ENCODE results near the gene USP25. TPM values are rescaled to one million over a fixed set of nuclear protein-coding genes. Genes with fewer than 3 reads are reported as not detected.

The USP25 gene
- total RNA-seq, 4 donors from 2014 or later, result 99.4 to 130 (median 107) TPM

DNA sequence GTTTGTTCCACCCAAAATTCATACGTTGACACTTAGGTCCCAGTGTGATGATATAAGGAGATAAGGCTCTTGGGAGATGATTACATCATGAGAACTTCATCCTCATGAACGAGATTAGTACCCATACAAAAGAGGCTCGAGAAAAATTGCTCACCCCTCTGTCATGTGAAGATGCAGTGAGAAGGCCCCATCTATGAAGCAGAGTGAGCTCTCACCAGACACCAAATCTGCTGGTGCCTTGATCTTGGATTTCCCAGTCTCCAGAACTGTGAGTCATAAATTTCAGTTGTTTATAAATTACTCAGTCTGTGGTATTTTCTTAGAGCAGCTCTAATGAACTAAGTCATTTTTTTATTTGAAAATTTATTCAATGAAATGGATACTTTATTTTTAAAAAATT is 42.6 kb upstream of the USP25 start:
- DNase-seq (no peak), ATAC-seq (no peak)
- H3K36me3 ChIP-seq, result no peaks in the 10 kb centered on the region
- no peaks in the 10 kb centered on the region for H3K4me1 ChIP-seq
- H3K27me3 ChIP-seq, result no peaks in the 10 kb centered on the region
- in situ Hi-C loops (cut with MboI; ENCODE audit: low sequenced_read_pairs in 4 of 4) (no loop called here), intact Hi-C loops (cut with DNase I; ENCODE audit: low total_unique reads) (no loop called here)
- TF ChIP-seq POLR2A (IDR thresholded peaks at IDR 0.05), result no peak
- TF ChIP-seq, protein P1, sequence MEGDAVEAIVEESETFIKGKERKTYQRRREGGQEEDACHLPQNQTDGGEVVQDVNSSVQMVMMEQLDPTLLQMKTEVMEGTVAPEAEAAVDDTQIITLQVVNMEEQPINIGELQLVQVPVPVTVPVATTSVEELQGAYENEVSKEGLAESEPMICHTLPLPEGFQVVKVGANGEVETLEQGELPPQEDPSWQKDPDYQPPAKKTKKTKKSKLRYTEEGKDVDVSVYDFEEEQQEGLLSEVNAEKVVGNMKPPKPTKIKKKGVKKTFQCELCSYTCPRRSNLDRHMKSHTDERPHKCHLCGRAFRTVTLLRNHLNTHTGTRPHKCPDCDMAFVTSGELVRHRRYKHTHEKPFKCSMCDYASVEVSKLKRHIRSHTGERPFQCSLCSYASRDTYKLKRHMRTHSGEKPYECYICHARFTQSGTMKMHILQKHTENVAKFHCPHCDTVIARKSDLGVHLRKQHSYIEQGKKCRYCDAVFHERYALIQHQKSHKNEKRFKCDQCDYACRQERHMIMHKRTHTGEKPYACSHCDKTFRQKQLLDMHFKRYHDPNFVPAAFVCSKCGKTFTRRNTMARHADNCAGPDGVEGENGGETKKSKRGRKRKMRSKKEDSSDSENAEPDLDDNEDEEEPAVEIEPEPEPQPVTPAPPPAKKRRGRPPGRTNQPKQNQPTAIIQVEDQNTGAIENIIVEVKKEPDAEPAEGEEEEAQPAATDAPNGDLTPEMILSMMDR (IDR thresholded peaks at IDR 0.05 in 4 of 5, conservative IDR thresholded peaks at IDR 0.05 in 1 of 5), result no peak
- no peak overlapping the region for H3K27ac ChIP-seq
- H3K9me3 ChIP-seq, result no peaks in the 10 kb centered on the region
- no peak overlapping the region for H3K4me3 ChIP-seq

DNA sequence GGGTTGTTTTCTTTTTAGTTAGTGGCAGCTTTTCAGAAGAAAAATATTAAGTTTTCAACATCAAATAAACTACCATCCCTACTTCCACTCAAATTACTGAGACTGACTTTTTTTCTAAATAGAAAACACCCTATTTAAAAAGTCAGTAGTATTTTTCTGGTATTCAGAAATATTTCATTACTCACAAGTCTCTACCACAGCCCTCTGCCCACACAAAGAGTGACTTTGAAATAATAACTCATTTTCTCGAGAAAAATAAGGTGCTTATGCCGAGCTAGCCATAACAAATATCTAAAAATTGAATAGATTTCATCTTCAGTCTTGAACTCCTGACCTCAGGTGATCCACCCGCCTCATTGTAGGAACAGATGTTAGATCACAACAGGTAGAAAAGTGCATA is 41.8 kb upstream of the USP25 start:
- TF ChIP-seq, protein P1 (IDR thresholded peaks at IDR 0.05 in 4 of 5, conservative IDR thresholded peaks at IDR 0.05 in 1 of 5), result no peak
- no peak for TF ChIP-seq POLR2A (IDR thresholded peaks at IDR 0.05)
- H3K4me1 ChIP-seq, result no peaks in the 10 kb centered on the region

GRCh38 chr21:15688809-15689208 is 41.0 kb upstream of the USP25 start:
- H3K9me3 ChIP-seq, result no peaks in the 10 kb centered on the region
- no peak for ATAC-seq
- intact Hi-C loops (cut with DNase I; ENCODE audit: low total_unique reads), result no loop called here

More for the DNA sequence above, 41.8 kb upstream of the USP25 start:
- in situ Hi-C loops (cut with MboI; ENCODE audit: low sequenced_read_pairs in 4 of 4), result no loop called here
- H3K36me3 ChIP-seq, result no peaks in the 10 kb centered on the region
- H3K4me3 ChIP-seq, result no peak overlapping the region
- H3K9me3 ChIP-seq, result no peaks in the 10 kb centered on the region
- ATAC-seq (no peak), DNase-seq (no peak)
- no peak overlapping the region for H3K27ac ChIP-seq
- no peaks in the 10 kb centered on the region for H3K27me3 ChIP-seq
- intact Hi-C loops (cut with DNase I; ENCODE audit: low total_unique reads), result no loop called here

DNA sequence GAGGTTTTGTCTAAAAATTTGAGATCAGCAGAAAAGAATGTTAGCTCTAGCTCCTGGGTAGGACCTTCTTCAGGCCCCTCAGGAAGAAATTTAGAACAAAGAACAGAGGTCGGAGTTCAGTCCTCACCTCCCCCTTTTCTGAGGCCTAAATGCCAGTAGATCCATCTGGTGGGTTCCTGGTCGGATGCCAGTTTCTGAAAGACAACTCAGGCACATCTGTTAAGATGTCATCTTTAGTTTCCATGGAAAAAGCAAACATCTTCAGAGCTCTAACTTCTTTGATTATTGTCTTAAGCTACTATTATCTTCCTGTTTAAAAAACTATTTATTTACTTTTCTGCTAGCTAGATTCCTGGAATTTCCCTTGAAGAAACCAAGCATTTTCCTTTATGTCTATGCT is 37.1 kb upstream of the USP25 start:
- ATAC-seq (no peak), DNase-seq (no peak)
- Histone ChIP-seq H3K4me3 (no peak overlapping the region), H3K4me1 (no peaks in the 10 kb centered on the region), H3K9me3 (no peaks in the 10 kb centered on the region), H3K27ac (no peak overlapping the region), H3K36me3 (no peaks in the 10 kb centered on the region), H3K27me3 (no peaks in the 10 kb centered on the region)
- intact Hi-C loops (cut with DNase I; ENCODE audit: low total_unique reads), result no loop called here
- TF ChIP-seq POLR2A (IDR thresholded peaks at IDR 0.05), result no peak
- TF ChIP-seq, protein P1 (IDR thresholded peaks at IDR 0.05 in 4 of 5, conservative IDR thresholded peaks at IDR 0.05 in 1 of 5), result no peak
- in situ Hi-C loops (cut with MboI; ENCODE audit: low sequenced_read_pairs in 4 of 4), result no loop called here

More at GRCh38 chr21:15688809-15689208, 41.0 kb upstream of the USP25 start:
- in situ Hi-C loops (cut with MboI; ENCODE audit: low sequenced_read_pairs in 4 of 4), result no loop called here
- no peaks in the 10 kb centered on the region for H3K36me3 ChIP-seq
- H3K27ac ChIP-seq, result no peak overlapping the region
- DNase-seq, result no peak
- no peaks in the 10 kb centered on the region for H3K27me3 ChIP-seq
- TF ChIP-seq POLR2A (IDR thresholded peaks at IDR 0.05), result no peak
- TF ChIP-seq, protein P1 (IDR thresholded peaks at IDR 0.05 in 4 of 5, conservative IDR thresholded peaks at IDR 0.05 in 1 of 5), result no peak
- H3K4me3 ChIP-seq, result no peak overlapping the region
- no peaks in the 10 kb centered on the region for H3K4me1 ChIP-seq

GRCh38 chr21:15695241-15695640 is 34.5 kb upstream of the USP25 start:
- Histone ChIP-seq H3K27me3 (no peaks in the 10 kb centered on the region), H3K4me3 (no peak overlapping the region), H3K36me3 (no peaks in the 10 kb centered on the region), H3K27ac (no peak overlapping the region), H3K4me1 (no peaks in the 10 kb centered on the region), H3K9me3 (no peaks in the 10 kb centered on the region)
- in situ Hi-C loops (cut with MboI; ENCODE audit: low sequenced_read_pairs in 4 of 4), result no loop called here
- ATAC-seq (no peak), DNase-seq (no peak)
- intact Hi-C loops (cut with DNase I; ENCODE audit: low total_unique reads), result no loop called here
- TF ChIP-seq, protein P1 (IDR thresholded peaks at IDR 0.05 in 4 of 5, conservative IDR thresholded peaks at IDR 0.05 in 1 of 5), result no peak
- TF ChIP-seq POLR2A (IDR thresholded peaks at IDR 0.05), result no peak
